Left lung (tissue), 10 donors: Measurements from ENCODE around the gene MARVELD2. TPM values are rescaled to one million over a fixed set of nuclear protein-coding genes. Genes with fewer than 3 reads are reported as not detected.

Experiments used
- ATAC-seq: fragments of 200-7000 bp; cut with Tn5 transposase; one replicate; pipeline ENCODE4 v1.9.1; 2020; ENCODE audit warnings: moderate library complexity
- DNase-seq, 4 donors: peaks; one replicate each; pipeline ENCODE4 v3.0.0-alpha.2; 2013 to 2020
- H3K27ac ChIP-seq, 2 donors: fragments of 200-600 bp; sonication (generic) in 1 of 2; one replicate each; pipeline versions ENCODE4 v1.5.0 to v1.8.0; 2020 to 2021
- H3K27me3 ChIP-seq, 2 donors: fragments of 200-600 bp; sonication (generic) in 1 of 2; one replicate each; pipeline versions ENCODE4 v1.5.0 to v1.8.0; 2020 to 2021
- H3K36me3 ChIP-seq, 2 donors: fragments of 200-600 bp; sonication (generic) in 1 of 2; one replicate each; pipeline versions ENCODE4 v1.5.0 to v1.8.0; 2020 to 2021
- H3K4me1 ChIP-seq, 2 donors: fragments of 200-600 bp; one replicate each; pipeline ENCODE4 v1.8.0; 2021
- H3K4me3 ChIP-seq, 2 donors: fragments of 200-600 bp; sonication (generic) in 1 of 2; one replicate each; pipeline versions ENCODE4 v1.5.0 to v1.8.0; 2020 to 2021; ENCODE audit warnings: mild to moderate bottlenecking in 1 of 2
- H3K9me3 ChIP-seq, 2 donors: fragments of 200-600 bp; sonication (generic) in 1 of 2; one replicate each; pipeline versions ENCODE4 v1.5.0 to v1.8.0; 2020 to 2021
- intact Hi-C, 2 donors: fragments of 100-400 bp; cut with DNase I; formaldehyde crosslinking; loops; one replicate each; pipeline versions ENCODE4 v1.11.2 to v1.14.2; 2022
- polyA plus RNA-seq, 6 donors: library from polyadenylated mRNA; unstranded; fragments of 120-200 nt; gene quantifications; one replicate each; pipeline ENCODE4 v1.2.1, GENCODE V29; 2013; ENCODE audit not compliant: insufficient read length in 6 of 6
- total RNA-seq, 2 donors: library from RNA; stranded (reverse); fragmentation: NEBNext Ultra II Directional; extraction: Animal tissue kit (Norgen Biotek cat#: 25700); gene quantifications; one replicate each; pipeline ENCODE4 v1.2.1, GENCODE V29; 2021
- TF ChIP-seq, protein P1 (sequence below), 2 donors: fragments of 200-600 bp; sonication (generic) in 1 of 2; IDR thresholded peaks; one replicate each; pipeline versions ENCODE4 v1.5.0 to v1.8.0; 2021; ENCODE audit warnings: antibody characterized with exemption in 2 of 2
- donor health status: DM: no; HTN: yes; CAD: no.
- donor health status: DM: no; HTN: no; CAD: no.

The MARVELD2 gene
- total and polyA plus RNA-seq, 8 donors: 16.1 to 38.3 (median 22.2) TPM

DNA sequence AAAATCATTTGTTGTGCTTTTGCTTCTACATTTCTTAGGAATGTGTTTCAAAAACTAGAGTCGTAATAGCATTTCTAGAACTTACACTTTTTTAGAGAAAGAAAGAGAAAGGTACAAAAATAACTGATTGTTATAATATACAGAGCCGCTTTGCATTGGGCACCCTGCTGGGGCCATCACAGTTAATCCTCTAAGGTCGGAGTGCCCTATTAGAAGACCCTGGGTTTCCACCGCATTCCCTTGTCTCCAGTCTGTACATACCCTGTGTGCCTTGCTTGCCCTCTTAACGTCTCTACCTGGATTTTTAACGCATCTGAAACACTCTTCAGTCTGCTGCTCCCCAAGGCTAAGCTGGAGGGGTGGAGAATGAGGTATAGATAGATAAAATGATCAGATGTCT, 1.3 kb downstream of the MARVELD2 start:
- Histone ChIP-seq H3K4me3 (peak overlapping the region; percentile 50 to 62), H3K27me3 (peaks cover 0 to 9% of the 10 kb centered on the region in 2 donors), H3K27ac (peak overlapping the region; percentile 81 to 86), H3K36me3 (peaks cover 0 to 27% of the 10 kb centered on the region in 2 donors), H3K4me1 (peaks cover 0 to 5% of the 10 kb centered on the region in 2 donors), H3K9me3 (no peaks in the 10 kb centered on the region)
- TF ChIP-seq, protein P1, sequence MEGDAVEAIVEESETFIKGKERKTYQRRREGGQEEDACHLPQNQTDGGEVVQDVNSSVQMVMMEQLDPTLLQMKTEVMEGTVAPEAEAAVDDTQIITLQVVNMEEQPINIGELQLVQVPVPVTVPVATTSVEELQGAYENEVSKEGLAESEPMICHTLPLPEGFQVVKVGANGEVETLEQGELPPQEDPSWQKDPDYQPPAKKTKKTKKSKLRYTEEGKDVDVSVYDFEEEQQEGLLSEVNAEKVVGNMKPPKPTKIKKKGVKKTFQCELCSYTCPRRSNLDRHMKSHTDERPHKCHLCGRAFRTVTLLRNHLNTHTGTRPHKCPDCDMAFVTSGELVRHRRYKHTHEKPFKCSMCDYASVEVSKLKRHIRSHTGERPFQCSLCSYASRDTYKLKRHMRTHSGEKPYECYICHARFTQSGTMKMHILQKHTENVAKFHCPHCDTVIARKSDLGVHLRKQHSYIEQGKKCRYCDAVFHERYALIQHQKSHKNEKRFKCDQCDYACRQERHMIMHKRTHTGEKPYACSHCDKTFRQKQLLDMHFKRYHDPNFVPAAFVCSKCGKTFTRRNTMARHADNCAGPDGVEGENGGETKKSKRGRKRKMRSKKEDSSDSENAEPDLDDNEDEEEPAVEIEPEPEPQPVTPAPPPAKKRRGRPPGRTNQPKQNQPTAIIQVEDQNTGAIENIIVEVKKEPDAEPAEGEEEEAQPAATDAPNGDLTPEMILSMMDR (IDR thresholded peaks at IDR 0.05): no peak
- DNase-seq (no peak), ATAC-seq (peak; percentile 14)
- intact Hi-C loops: loop anchor here in 1 of 2 donors (10.0 kb wide), 1 partner anchor 79 kb away; the partner anchor contains the start of gene OCLN

DNA sequence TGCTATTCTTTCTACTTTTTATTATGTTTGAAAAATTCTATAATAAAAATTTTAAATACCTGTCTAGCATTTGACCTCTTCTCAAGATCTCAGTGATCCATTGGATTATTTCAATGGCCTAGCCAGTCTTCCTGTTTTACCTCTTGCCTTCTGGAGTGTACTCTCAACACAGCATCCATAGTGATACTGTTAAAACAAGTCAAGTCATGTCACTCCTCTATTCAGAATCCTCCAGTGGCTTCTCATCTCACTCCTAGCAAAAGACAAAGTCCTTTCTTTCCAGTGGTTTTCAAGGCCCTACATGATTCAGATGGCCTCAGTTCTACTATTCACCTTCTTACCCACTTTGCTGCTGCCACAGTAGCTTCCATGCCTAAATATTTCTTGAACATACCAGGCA, 1.8 kb downstream of the MARVELD2 start:
- H3K36me3 ChIP-seq: peaks cover 0 to 22% of the 10 kb centered on the region in 2 donors
- intact Hi-C loops: loop anchor here in 1 of 2 donors (10.0 kb wide), 1 partner anchor 78 kb away; the partner anchor contains the start of gene OCLN
- peak overlapping the region in 1 of 2 donors; percentile 62 for H3K4me3 ChIP-seq
- ATAC-seq: no peak
- TF ChIP-seq, protein P1 (IDR thresholded peaks at IDR 0.05): no peak
- H3K9me3 ChIP-seq: no peaks in the 10 kb centered on the region
- DNase-seq: no peak
- H3K27ac ChIP-seq: no peak overlapping the region
- H3K4me1 ChIP-seq: peaks cover 0 to 5% of the 10 kb centered on the region in 2 donors
- H3K27me3 ChIP-seq: peaks cover 0 to 9% of the 10 kb centered on the region in 2 donors

DNA sequence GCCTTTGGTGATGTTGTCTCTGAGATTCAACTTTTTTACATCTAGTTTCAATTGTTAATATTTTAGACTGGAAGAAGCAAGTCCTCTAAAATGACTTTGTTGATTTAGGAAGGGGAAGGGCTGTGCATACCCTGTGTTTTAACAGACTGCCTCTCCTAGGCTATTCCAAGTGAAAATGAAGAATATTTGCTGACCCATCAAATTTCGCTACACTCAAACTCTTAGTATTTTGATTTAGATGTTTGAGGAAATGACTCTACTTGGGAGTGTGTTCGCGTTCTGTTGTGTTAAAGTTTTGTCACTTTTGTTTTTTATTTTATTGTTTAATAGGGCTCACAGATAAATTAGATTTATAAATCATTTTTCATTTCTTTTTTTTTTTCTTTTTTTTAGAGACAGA, 3.6 kb downstream of the MARVELD2 start:
- Histone ChIP-seq H3K4me1 (peaks cover 0 to 5% of the 10 kb centered on the region in 2 donors), H3K9me3 (no peaks in the 10 kb centered on the region), H3K4me3 (no peak overlapping the region), H3K27ac (no peak overlapping the region), H3K36me3 (peaks cover 0 to 12% of the 10 kb centered on the region in 2 donors), H3K27me3 (peaks cover 0 to 9% of the 10 kb centered on the region in 2 donors)
- no peak for ATAC-seq
- intact Hi-C loops: loop anchor here in 1 of 2 donors (10.0 kb wide), 1 partner anchor 76 kb away; the partner anchor contains the start of gene OCLN
- TF ChIP-seq, protein P1 (IDR thresholded peaks at IDR 0.05): no peak
- no peak for DNase-seq

DNA sequence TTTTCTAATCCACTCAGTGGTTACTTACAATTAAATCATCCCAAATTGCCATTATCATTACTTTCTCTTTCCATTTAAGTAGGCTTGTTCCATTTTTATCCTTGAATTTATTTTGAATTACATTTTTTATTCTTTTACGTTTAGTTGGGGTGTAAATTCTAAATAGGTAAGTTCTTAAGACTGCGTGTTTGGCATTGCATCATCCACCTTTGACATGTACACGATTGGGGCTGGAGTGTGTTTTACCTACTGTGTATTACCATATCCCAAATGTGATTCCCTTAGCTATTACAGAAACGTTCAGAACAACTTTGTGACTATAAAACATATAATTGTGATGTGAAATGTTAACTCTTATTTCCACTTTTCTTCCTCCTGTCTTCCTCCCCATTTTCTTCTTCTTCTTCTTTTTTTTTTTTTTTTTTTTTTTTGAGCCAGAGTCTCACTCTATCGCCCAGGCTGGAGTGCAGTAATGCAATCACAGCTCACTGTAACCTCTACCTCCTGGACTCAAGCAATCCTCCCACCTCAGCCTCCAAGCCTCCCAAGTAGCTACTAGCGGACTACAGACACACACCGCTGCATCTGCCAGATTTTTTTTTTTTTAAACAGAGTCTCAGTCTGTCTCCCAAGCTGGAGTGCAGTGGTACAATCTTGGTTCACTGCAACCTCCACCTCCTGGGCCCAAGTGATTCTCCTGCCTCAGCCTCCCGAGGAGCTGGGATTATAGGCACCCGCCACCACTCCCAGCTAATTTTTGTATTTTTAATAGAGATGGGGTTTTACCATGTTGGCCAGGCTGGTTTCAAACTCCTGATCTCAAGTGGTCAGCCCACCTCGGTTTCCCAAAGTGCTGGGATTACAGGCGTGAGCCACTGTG, 16.7 kb downstream of the MARVELD2 start:
- intact Hi-C loops: no loop called here
- TF ChIP-seq, protein P1 (IDR thresholded peaks at IDR 0.05): no peak
- Histone ChIP-seq H3K4me3 (no peak overlapping the region), H3K4me1 (no peaks in the 10 kb centered on the region), H3K27ac (no peak overlapping the region), H3K27me3 (no peaks in the 10 kb centered on the region), H3K36me3 (peaks cover 0 to 20% of the 10 kb centered on the region in 2 donors), H3K9me3 (no peaks in the 10 kb centered on the region)
- DNase-seq: no peak
- ATAC-seq: no peak
